Measurements from ENCODE around the gene RPL5.

DNA sequence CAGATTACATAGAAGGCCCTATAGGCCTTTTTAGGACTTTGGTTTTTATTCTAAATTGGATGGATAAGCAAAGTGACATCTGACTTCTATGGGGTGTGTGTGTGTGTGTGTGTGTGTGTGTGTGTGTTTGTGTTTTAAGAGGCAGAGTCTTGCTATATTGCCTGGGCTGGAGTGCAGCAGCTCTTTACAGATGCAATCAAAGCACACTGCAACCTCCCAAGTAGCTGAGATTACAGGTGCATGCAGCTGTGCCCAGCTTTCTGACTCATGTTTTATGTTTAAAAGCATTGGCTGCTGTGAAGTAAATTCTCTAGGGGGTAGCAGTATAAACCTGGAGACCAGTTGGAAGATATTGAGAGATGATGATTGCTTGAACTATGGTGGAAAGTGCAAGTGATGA, 34.5 kb upstream of the RPL5 start:
- no peak for TF ChIP-seq ZNF138 (tag by site-specific recombination; IDR thresholded peaks at IDR 0.05; ENCODE audit: borderline replicate concordance)
- TF ChIP-seq ZNF391 (tag by site-specific recombination; IDR thresholded peaks at IDR 0.05; ENCODE audit: borderline replicate concordance, low read depth): no peak
